IPS DF 4.7 (cell line): ENCODE results near the gene TMEM170B.

Experiments used
- DNase-seq: peaks from one replicate; pipeline ENCODE4 v3.0.0-alpha.2; 2013; ENCODE audit warnings: low spot score; ENCODE audit errors: extremely low read depth

TMEM170B gene

DNA sequence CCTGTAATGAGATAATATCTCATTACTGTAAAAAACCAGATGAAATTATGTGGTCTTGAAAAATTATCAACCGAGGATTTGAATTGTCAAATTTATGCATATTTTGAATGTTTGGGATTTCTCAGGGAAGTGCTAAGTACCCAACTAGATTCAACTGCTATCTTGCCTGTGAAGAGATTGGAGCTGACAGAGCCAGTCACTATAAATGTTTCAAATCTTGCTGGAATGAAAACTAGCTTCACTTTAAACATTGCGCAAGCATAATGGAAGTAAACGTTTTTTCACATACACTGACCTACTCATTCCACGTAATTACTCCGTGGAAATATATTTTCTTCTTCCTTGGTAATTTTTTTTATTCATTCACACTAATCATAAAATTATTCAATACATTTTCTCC lies 46.7 kb downstream of the TMEM170B start:
- DNase-seq = no peak

DNA sequence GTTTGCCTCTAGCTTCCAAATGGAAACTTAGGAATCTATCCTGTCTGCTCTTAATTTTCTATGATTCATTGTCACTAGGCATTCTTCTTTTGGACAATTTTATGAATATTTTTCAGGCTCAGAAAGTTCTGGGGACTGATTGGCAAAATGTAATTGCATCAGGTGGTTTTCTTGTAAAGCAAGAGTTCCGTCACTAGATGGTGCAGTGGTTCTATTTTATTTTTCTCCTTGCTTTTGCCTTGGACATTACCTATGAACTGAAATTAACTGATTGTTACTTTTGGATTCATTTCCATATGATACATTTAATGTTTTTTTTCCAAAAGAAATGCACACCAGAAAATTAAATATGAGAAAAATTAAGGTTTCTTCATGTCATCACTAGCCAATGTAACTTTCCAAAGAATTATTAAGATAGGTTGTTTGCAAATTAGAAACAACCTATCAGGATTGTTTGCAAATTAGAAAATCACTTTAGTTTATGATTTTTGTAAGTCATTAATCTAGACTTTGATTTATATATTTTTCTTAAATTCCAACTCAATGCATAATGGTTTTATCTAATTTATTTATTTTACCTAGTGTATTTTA lies 48.0 kb downstream of the TMEM170B start:
- DNase-seq = no peak

DNA sequence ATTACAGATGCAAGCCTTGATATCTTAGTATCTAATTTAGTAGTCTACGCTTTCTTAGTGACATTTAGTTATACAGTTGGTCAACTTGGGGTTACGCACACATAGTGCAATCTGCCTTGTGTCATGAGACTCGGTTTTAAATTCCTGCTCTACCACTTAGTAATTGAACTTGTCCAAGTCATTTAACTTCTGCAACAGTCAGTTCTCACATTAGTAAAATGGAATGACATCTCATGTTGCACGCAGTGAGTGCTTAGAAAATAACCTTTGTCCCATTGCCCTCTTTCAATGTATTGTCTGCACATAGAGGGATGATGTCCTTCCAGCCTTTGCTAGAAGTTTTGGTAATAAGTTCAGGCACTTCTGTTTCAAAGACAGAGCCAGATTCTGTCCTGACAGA lies 48.6 kb downstream of the TMEM170B start:
- no peak for DNase-seq

- DNase-seq = no peak
Measured at GRCh38 chr6:11586536-11586935, 49.0 kb downstream of the TMEM170B start.

GRCh38 chr6:11589261-11589660 lies 51.7 kb downstream of the TMEM170B start:
- DNase-seq = no peak

DNA sequence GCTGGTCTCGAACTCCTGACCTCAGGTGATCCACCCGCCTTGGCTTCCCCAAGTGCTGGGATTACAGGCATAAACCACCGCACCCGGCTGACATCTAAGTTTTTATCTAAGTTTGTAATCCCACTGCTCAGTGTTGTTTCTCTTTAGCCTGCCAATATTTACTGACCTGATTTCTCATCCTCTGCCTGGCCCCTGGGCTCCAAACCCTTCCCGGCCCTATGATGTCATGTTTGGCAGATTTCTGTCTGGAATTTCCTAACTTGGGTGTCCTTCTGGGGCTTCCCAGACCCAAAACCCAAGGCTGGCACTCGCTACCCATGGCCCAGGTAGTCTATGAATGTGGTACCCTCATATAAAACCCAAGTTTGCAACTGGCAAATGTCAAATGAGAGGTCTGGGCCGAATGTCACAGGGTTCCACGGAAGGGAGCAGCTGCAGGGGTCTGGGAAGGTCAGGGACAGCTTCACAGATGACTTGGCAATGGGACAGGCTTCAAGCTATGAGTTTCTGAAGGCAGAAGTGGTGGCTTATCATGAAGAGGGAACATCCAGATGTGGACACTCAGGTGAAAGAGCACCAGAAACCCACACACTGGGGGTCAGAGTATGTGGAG lies 54.9 kb downstream of the TMEM170B start:
- DNase-seq = no peak

DNA sequence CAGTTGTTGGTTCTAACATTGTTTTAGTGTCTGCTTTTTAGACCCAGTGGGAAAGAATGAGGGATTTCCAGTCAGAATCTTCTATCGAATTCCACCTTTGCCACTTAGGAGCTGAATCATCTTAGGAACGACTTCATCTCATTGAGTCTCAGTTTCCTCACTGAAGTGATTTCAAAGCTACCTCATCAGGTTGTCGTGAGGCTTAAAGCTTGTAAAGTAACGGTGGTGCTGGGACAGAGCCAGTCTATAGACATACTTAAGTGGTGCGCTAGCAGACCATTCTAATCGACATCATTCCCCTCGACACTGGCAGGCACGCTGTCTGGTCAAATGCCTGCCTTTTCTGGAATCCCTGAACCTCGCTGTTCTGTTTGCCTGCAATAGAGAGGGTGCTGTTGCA lies 55.5 kb downstream of the TMEM170B start:
- no peak for DNase-seq

GRCh38 chr6:11595903-11596302 lies 58.4 kb downstream of the TMEM170B start:
- no peak for DNase-seq

GRCh38 chr6:11596640-11597237 lies 59.2 kb downstream of the TMEM170B start:
- no peak for DNase-seq

DNA sequence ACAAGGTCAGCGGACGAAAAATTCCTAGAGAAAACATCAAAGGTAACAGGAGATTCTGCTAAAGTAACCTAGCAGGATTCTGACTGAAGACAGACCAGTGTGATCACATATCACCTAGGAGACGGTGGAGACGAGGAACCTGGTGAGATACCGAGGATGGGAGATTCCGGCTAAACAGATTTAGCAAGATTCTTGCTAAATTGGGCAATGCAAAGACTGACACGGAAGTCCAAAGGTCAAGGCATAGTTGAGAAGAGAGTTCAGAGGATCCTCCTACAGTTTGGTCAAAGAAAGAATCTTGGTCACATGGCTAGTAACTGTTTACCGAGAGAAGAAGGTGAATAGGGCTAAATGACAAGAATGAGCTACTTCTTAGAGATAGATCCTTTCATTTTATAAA lies 61.1 kb downstream of the TMEM170B start:
- no peak for DNase-seq

- DNase-seq = no peak
Measured at GRCh38 chr6:11600251-11600650, 62.7 kb downstream of the TMEM170B start.

DNA sequence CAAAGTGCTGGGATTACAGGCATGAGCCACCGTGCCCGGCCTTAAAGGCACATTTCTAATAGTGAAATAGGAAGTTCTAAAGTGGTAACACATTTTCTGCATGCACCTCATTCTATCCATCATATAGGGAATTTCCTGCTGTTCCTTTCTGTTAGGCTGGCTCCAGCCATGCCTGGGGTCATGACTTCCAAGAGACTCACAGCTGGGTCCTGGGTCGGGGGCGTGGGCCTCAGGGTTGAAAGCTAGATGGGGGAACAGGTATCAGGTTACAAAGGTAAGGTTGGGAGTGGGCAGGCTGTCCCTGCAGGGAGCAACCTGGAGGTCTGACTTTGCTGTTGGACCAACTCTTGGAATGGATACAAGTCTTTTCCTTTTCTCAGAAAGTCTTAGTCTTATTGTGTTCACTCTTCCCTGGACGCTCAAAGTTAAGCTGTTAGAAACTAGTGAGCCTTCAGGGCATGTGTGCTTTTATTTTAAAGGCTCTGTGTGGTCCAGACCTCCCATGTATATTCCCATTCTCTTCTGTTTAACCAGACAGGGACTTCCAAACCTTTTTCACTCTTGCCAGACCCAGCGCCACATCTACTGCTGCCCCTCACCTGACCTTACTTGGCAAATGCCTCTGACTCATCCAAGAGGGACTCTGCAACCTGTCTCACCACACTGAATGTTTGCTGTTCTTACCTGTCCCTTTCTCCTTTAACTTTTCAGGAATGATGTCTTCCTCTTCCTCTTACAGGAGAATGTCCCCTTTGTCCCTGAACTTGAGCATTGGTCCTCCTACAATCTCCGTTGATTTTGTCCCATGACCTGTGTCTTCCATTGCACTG lies 64.4 kb downstream of the TMEM170B start:
- no peak for DNase-seq

GRCh38 chr6:11604215-11604614 lies 66.7 kb downstream of the TMEM170B start:
- no peak for DNase-seq

DNA sequence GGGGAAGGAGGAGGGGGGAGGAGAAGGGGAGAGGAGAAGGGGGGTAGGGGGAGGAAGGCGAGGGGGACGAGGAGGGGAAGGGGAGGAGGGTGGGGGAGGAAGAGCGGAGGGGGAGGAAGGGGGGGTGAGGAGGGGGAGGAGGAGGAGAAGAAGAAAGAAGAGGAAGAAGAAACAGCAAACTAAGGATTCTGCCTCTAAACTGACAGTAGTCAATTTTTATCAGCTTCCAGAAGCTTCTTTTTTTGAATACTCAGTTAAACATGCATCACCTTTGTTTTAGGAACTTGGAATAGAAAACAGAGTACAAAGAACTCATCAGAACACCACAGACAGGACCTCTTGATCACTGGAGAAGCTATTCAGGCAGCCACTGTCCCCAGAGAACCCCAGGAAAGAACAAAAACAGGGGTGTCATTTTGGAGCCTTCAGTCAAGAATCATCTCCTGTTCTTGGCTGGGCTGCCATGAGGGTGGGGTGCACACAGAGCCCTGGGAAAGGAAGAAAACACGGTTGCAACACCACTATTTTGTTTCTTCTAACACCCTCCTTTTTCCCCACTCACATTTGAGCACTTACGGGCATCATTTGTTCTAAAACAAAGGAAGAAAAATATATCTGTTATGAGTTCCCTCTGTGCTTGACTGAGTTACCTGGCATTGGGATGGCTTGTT lies 67.4 kb downstream of the TMEM170B start:
- DNase-seq = no peak

DNA sequence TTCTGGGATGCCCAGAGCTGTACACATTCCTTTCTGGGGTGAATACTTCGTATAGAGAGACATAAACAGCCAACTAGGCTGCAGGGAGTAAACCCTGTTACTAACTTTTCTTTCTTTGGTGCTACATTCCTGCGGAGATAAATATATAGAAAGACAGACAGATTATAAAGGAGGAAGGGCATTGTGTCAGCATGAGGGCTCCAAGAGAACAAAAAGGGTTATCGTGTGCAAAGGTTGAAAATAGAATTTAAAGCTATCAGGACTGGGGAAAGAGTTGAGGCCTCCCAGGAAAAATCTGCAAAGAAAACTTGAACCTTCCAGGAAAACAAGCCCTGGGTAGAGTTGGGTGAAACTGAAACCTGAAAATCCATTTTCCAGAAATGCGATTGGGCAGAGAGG lies 68.0 kb downstream of the TMEM170B start:
- no peak for DNase-seq

DNA sequence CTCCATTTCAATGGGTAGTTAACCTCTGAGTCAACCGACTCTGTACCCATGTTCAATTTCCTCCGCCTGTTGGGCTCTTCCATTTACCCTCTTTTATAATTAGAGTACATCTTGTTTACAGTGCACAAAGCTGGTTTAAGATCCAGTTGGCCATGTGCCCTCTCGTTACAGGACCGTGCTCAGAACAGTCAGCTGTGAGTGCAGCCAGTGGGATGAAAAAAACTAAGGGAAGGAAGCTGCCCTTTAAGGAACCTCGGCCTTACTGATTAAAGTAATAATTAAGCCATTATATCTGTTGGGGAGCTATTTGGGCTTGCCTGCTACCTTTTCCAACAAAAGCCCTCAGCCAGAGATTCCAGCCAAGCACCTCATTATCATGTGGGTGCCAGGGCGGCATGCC lies 68.8 kb downstream of the TMEM170B start:
- no peak for DNase-seq

DNA sequence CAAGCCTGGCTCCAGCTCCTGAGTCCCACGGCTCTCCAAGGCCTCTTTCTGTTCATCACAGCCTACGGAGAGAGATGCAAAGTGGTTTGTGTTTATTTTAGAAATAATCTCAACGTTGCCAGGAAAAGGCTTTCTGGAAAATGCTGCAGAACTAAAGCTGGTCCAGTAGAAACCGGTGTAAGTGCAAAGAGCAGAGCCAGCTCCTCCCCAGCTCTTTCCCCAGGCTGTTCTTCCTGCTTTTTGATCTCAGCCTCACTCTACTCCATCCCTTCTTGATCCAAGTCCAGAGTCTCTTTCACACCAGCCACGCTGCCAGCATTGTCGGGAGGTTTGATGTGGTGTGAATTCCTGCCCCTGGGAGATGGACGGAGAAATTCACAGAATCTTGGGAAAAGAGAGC lies 69.8 kb downstream of the TMEM170B start:
- no peak for DNase-seq

GRCh38 chr6:11608600-11609323 lies 71.2 kb downstream of the TMEM170B start:
- no peak for DNase-seq

GRCh38 chr6:11609324-11610071 lies 71.9 kb downstream of the TMEM170B start:
- no peak for DNase-seq

GRCh38 chr6:11613336-11613735 lies 75.8 kb downstream of the TMEM170B start:
- DNase-seq = no peak
